Caki2 (cell line): ENCODE measurements around the gene LRIT3. TPM values are rescaled to one million over a fixed set of nuclear protein-coding genes. Genes with fewer than 3 reads are reported as not detected.

Source experiments
- DNase-seq: peaks from one replicate; pipeline ENCODE4 v3.0.0-alpha.2; 2015; ENCODE audit warnings: low read depth
- in situ Hi-C: cut with HindIII; loops from 2 replicates; pipeline ENCODE4 v1.10.0; 2016; ENCODE audit warnings: low sequenced_read_pairs, low pct_unique_long_range_greater_than_20kb, mixed read lengths
- total RNA-seq: library from RNA; depleted of rRNA; stranded (reverse); fragments of >200 nt; shearing (Covaris generic); gene quantifications from 2 replicates; pipeline ENCODE4 v1.2.3, GENCODE V29; 2014; ENCODE audit warnings: low replicate concordance

The LRIT3 gene
- total RNA-seq, 1 experiment from 2014 or later, result not detected

GRCh38 chr4:109877400-109877799 is 29.5 kb downstream of the LRIT3 start:
- in situ Hi-C loops, result no loop called here
- DNase-seq, result no peak

GRCh38 chr4:109878355-109878754 is 30.4 kb downstream of the LRIT3 start:
- in situ Hi-C loops, result no loop called here
- no peak for DNase-seq

- in situ Hi-C loops, result no loop called here
- no peak for DNase-seq
Measured at GRCh38 chr4:109879081-109879480, 31.2 kb downstream of the LRIT3 start.

- in situ Hi-C loops, result no loop called here
- DNase-seq, result no peak
Measured at GRCh38 chr4:109879636-109880314, 31.9 kb downstream of the LRIT3 start.

GRCh38 chr4:109886303-109886702 is 38.4 kb downstream of the LRIT3 start:
- in situ Hi-C loops, result no loop called here
- DNase-seq, result no peak

GRCh38 chr4:109887071-109887470 is 39.2 kb downstream of the LRIT3 start:
- in situ Hi-C loops, result no loop called here
- no peak for DNase-seq

GRCh38 chr4:109890076-109890475 is 42.2 kb downstream of the LRIT3 start:
- in situ Hi-C loops, result no loop called here
- no peak for DNase-seq

GRCh38 chr4:109902559-109903251 is 54.8 kb downstream of the LRIT3 start:
- DNase-seq, result no peak
- in situ Hi-C loops, result no loop called here

GRCh38 chr4:109908731-109909130 is 60.8 kb downstream of the LRIT3 start:
- in situ Hi-C loops, result no loop called here
- DNase-seq, result no peak

- peak; percentile 22 for DNase-seq
- in situ Hi-C loops, result no loop called here
Measured at GRCh38 chr4:109910256-109910655, 62.3 kb downstream of the LRIT3 start.

GRCh38 chr4:109912706-109913595 is 65.0 kb downstream of the LRIT3 start, which contains the start of gene EGF:
Gene EGF, plus strand, starts transcription at chr4:109912883. Its CDS starts 453 bp downstream, at chr4:109913336.
- in situ Hi-C loops, result no loop called here
- peak; percentile 75 for DNase-seq

GRCh38 chr4:109913596-109914241 is 65.8 kb downstream of the LRIT3 start:
- in situ Hi-C loops, result no loop called here
- peak; percentile 7 for DNase-seq

- DNase-seq, result peak; percentile 15
- in situ Hi-C loops, result no loop called here
Measured at GRCh38 chr4:109914322-109914721, 66.4 kb downstream of the LRIT3 start.

GRCh38 chr4:109915385-109916026 is 67.6 kb downstream of the LRIT3 start:
- DNase-seq, result peak; percentile 17
- in situ Hi-C loops, result no loop called here

- in situ Hi-C loops, result no loop called here
- no peak for DNase-seq
Measured at GRCh38 chr4:109916027-109916409, 68.1 kb downstream of the LRIT3 start.

- peak; percentile 93 for DNase-seq
- in situ Hi-C loops, result no loop called here
Measured at GRCh38 chr4:109921384-109921808, 73.5 kb downstream of the LRIT3 start.
